ENCODE data around the gene KRT23. TPM values are rescaled to one million over a fixed set of nuclear protein-coding genes. Genes with fewer than 3 reads are reported as not detected.

The KRT23 gene
- total and polyA plus RNA-seq, 10 of the 15 experiments (the other 5 are each of a cell fraction or from before 2014, with no cell fraction given), result not detected

DNA sequence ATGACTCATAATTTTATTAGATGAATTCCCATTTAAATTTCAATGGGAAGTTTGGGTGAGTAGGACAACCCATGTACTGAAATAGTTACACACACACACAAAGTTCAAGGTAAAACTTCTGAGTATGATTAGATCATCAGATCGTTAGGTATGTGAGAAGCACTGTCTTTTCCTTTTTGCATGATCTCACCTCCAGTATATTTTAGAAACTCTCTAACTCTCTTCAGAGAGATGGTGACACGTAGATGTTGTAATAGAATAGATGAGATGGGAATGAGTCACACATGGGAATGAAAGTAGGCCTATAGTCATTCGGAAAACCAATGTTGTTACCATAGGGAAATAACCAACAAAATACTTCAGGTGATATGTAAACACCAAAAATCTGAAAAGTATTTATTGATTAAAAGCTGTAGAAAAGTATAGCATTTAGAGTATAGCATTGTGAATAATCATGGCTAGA lies 22.2 kb downstream of the KRT23 start (continued):
- TF ChIP-seq BHLHE40 (IDR thresholded peaks at IDR 0.05; ENCODE audit: borderline replicate concordance in 1 of 2, low read depth in 2 of 2, low read length in 1 of 2) (no peak), HCFC1 (IDR thresholded peaks at IDR 0.05; ENCODE audit: low read length) (no peak), NBN (IDR thresholded peaks at IDR 0.05) (no peak), RAD21 (IDR thresholded peaks at IDR 0.05; ENCODE audit: insufficient read depth, low read depth, low read length) (no peak), ZZZ3 (IDR thresholded peaks at IDR 0.05; ENCODE audit: control insufficient read depth, insufficient read length, low read depth) (no peak), LARP7 (IDR thresholded peaks at IDR 0.05) (no peak), ZNF207 (IDR thresholded peaks at IDR 0.05; ENCODE audit: borderline replicate concordance) (no peak), POLR2AphosphoS2 (IDR thresholded peaks at IDR 0.05; ENCODE audit: low read depth, low read length) (no peak), RUNX3 (IDR thresholded peaks at IDR 0.05; ENCODE audit: low read length) (peak; percentile 92), NR2C2 (IDR thresholded peaks at IDR 0.05; ENCODE audit: borderline replicate concordance, control insufficient read depth, insufficient read length, low read depth) (no peak), MEF2A (IDR thresholded peaks at IDR 0.05; ENCODE audit: insufficient read depth, low read depth, low read length) (no peak), JUND (IDR thresholded peaks at IDR 0.05; ENCODE audit: low read depth, low read length) (peak; percentile 29; the same call in 1 of the 2 replicates), MYC (IDR thresholded peaks at IDR 0.05; ENCODE audit: insufficient read depth, insufficient read length, insufficient replicate concordance, low read length, severe bottlenecking) (no peak), ZNF24 (IDR thresholded peaks at IDR 0.05) (no peak)
- TF ChIP-seq, protein P1, sequence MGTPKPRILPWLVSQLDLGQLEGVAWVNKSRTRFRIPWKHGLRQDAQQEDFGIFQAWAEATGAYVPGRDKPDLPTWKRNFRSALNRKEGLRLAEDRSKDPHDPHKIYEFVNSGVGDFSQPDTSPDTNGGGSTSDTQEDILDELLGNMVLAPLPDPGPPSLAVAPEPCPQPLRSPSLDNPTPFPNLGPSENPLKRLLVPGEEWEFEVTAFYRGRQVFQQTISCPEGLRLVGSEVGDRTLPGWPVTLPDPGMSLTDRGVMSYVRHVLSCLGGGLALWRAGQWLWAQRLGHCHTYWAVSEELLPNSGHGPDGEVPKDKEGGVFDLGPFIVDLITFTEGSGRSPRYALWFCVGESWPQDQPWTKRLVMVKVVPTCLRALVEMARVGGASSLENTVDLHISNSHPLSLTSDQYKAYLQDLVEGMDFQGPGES (IDR thresholded peaks at IDR 0.05), result no peak
- TF ChIP-seq, protein P2, sequence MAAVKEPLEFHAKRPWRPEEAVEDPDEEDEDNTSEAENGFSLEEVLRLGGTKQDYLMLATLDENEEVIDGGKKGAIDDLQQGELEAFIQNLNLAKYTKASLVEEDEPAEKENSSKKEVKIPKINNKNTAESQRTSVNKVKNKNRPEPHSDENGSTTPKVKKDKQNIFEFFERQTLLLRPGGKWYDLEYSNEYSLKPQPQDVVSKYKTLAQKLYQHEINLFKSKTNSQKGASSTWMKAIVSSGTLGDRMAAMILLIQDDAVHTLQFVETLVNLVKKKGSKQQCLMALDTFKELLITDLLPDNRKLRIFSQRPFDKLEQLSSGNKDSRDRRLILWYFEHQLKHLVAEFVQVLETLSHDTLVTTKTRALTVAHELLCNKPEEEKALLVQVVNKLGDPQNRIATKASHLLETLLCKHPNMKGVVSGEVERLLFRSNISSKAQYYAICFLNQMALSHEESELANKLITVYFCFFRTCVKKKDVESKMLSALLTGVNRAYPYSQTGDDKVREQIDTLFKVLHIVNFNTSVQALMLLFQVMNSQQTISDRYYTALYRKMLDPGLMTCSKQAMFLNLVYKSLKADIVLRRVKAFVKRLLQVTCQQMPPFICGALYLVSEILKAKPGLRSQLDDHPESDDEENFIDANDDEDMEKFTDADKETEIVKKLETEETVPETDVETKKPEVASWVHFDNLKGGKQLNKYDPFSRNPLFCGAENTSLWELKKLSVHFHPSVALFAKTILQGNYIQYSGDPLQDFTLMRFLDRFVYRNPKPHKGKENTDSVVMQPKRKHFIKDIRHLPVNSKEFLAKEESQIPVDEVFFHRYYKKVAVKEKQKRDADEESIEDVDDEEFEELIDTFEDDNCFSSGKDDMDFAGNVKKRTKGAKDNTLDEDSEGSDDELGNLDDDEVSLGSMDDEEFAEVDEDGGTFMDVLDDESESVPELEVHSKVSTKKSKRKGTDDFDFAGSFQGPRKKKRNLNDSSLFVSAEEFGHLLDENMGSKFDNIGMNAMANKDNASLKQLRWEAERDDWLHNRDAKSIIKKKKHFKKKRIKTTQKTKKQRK (IDR thresholded peaks at IDR 0.05; ENCODE audit: low read depth, low read length), result no peak
- TF ChIP-seq, protein P3, sequence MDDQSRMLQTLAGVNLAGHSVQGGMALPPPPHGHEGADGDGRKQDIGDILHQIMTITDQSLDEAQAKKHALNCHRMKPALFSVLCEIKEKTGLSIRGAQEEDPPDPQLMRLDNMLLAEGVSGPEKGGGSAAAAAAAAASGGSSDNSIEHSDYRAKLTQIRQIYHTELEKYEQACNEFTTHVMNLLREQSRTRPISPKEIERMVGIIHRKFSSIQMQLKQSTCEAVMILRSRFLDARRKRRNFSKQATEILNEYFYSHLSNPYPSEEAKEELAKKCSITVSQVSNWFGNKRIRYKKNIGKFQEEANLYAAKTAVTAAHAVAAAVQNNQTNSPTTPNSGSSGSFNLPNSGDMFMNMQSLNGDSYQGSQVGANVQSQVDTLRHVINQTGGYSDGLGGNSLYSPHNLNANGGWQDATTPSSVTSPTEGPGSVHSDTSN (IDR thresholded peaks at IDR 0.05; ENCODE audit: insufficient replicate concordance, low read depth, low read length), result no peak
- TF ChIP-seq, protein P4, sequence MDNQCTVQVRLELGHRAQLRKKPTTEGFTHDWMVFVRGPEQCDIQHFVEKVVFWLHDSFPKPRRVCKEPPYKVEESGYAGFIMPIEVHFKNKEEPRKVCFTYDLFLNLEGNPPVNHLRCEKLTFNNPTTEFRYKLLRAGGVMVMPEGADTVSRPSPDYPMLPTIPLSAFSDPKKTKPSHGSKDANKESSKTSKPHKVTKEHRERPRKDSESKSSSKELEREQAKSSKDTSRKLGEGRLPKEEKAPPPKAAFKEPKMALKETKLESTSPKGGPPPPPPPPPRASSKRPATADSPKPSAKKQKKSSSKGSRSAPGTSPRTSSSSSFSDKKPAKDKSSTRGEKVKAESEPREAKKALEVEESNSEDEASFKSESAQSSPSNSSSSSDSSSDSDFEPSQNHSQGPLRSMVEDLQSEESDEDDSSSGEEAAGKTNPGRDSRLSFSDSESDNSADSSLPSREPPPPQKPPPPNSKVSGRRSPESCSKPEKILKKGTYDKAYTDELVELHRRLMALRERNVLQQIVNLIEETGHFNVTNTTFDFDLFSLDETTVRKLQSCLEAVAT (IDR thresholded peaks at IDR 0.05), result no peak
- TF ChIP-seq, protein P5, sequence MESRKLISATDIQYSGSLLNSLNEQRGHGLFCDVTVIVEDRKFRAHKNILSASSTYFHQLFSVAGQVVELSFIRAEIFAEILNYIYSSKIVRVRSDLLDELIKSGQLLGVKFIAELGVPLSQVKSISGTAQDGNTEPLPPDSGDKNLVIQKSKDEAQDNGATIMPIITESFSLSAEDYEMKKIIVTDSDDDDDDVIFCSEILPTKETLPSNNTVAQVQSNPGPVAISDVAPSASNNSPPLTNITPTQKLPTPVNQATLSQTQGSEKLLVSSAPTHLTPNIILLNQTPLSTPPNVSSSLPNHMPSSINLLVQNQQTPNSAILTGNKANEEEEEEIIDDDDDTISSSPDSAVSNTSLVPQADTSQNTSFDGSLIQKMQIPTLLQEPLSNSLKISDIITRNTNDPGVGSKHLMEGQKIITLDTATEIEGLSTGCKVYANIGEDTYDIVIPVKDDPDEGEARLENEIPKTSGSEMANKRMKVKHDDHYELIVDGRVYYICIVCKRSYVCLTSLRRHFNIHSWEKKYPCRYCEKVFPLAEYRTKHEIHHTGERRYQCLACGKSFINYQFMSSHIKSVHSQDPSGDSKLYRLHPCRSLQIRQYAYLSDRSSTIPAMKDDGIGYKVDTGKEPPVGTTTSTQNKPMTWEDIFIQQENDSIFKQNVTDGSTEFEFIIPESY (IDR thresholded peaks at IDR 0.05), result no peak
- TF ChIP-seq, protein P6, sequence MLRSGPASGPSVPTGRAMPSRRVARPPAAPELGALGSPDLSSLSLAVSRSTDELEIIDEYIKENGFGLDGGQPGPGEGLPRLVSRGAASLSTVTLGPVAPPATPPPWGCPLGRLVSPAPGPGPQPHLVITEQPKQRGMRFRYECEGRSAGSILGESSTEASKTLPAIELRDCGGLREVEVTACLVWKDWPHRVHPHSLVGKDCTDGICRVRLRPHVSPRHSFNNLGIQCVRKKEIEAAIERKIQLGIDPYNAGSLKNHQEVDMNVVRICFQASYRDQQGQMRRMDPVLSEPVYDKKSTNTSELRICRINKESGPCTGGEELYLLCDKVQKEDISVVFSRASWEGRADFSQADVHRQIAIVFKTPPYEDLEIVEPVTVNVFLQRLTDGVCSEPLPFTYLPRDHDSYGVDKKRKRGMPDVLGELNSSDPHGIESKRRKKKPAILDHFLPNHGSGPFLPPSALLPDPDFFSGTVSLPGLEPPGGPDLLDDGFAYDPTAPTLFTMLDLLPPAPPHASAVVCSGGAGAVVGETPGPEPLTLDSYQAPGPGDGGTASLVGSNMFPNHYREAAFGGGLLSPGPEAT (IDR thresholded peaks at IDR 0.05; ENCODE audit: low read depth), result no peak; the same call in 1 of the 2 replicates

Measured in GM12878 (cell line).